GM12891 (cell line): Measurements from ENCODE around the gene NOL3.

ENCODE experiments used
- POLR2A ChIP-seq: IDR thresholded peaks from 2 replicates; pipeline ENCODE4 v1.6.1; 2011; ENCODE audit warnings: low read depth, low read length, control low read depth
- POLR2AphosphoS5 ChIP-seq: IDR thresholded peaks from 2 replicates; pipeline ENCODE4 v1.6.1; 2011; ENCODE audit warnings: low read depth, low read length, control low read depth
- POU2F2 ChIP-seq: IDR thresholded peaks from 2 replicates; pipeline ENCODE4 v1.6.1; 2011; ENCODE audit warnings: low read depth, mild to moderate bottlenecking, control low read depth, low read length, moderate library complexity
- SPI1 ChIP-seq: IDR thresholded peaks from 2 replicates; pipeline ENCODE4 v1.6.1; 2011; ENCODE audit warnings: low read depth, low read length, control low read depth
- TAF1 ChIP-seq: IDR thresholded peaks from 2 replicates; pipeline ENCODE4 v1.6.1; 2011; ENCODE audit warnings: low read depth, low read length, control low read depth

GRCh38 chr16:67183284-67183626 is 12.9 kb downstream of the NOL3 start:
- TF ChIP-seq POLR2A (no peak), SPI1 (0 out of 2 replicates have a peak, but pooled peaks have one; percentile 3), POLR2AphosphoS5 (no peak), POU2F2 (no peak), TAF1 (no peak)
